K562 (cell line): ENCODE measurements around the gene CLDN7. TPM values are rescaled to one million over a fixed set of nuclear protein-coding genes. Genes with fewer than 3 reads are reported as not detected.
"Not testable (repeated sequence)": the region's sequence is repeated elsewhere in the genome, so short reads cannot be mapped to it uniquely, and the experiment has no call there.

ENCODE experiments used
- ATAC-seq: fragments of 200-7000 bp; cut with Tn5 transposase; 3 replicates; pipeline ENCODE4 v1.9.1; 2020; ENCODE audit warnings: moderate library complexity
- BruUV-seq: library from RNA; stranded (reverse); fragments of 400-500 nt; replicated peaks from 2 replicates; lab custom pipeline; 2021; lab: Mats Ljungman, UMichigan
- CTCF ChIA-PET: fragments of 300-600 bp; formaldehyde crosslinking; extraction: SDS; loops from one replicate; lab custom pipeline; 2021; ENCODE audit warnings: low intra/inter-chr PET ratio; lab: Yijun Ruan, JAX
- POLR2A ChIA-PET: fragments of 300-600, 350-650 bp; sonication (Branson Sonifier 250); formaldehyde crosslinking; extraction: SDS; loops from one replicate; lab custom pipeline; 2021; ENCODE audit warnings: antibody characterized with exemption, inconsistent platforms; lab: Yijun Ruan, JAX
- DNase-seq, 4 experiments: peaks; one replicate each; pipeline versions ENCODE4 v3.0.0 to v3.0.0-alpha.2; 2011 to 2018; ENCODE audit warnings: low spot score in 3 of 4, mixed read lengths in 3 of 4; ENCODE audit errors: extremely low read depth in 1 of 4
- FAIRE-seq: peaks from 2 replicates; lab custom pipeline; 2011; peaks lifted over from hg19 to GRCh38; lab: Jason Lieb, UNC
- H2AFZ ChIP-seq: 2 replicates; pipeline ENCODE4 v1.6.0; 2011; ENCODE audit warnings: low read depth, low read length, control low read depth, inconsistent platforms
- H3K27ac ChIP-seq: fragments of 200-600 bp; 3 replicates; pipeline ENCODE4 v1.8.0; 2011; ENCODE audit warnings: low read depth, mild to moderate bottlenecking, control low read depth, inconsistent platforms, low read length, moderate library complexity, mixed read lengths; ENCODE audit errors: extremely low read depth
- H3K27me3 ChIP-seq, 2 experiments: fragments of 300-600 bp in 1 of 2; 2 replicates in 1 of 2; 3 replicates in 1 of 2; pipeline versions ENCODE4 v1.6.0 to v1.8.0; 2011; ENCODE audit warnings: inconsistent platforms in 2 of 2, low read length in 2 of 2, mild to moderate bottlenecking in 1 of 2, mixed read lengths in 1 of 2, moderate library complexity in 1 of 2; ENCODE audit not compliant: control insufficient read depth in 2 of 2, insufficient read depth in 2 of 2
- H3K36me3 ChIP-seq: fragments of 300-600 bp; 3 replicates; pipeline ENCODE4 v1.8.0; 2011; ENCODE audit warnings: mild to moderate bottlenecking, low read length, inconsistent platforms; ENCODE audit not compliant: control insufficient read depth, insufficient read depth
- H3K4me1 ChIP-seq, 2 experiments: fragments of 200-600 bp in 1 of 2; replicated peaks in 1 of 2; 2 replicates in 1 of 2; 3 replicates in 1 of 2; pipeline versions ENCODE4 v1.5.1 to v1.8.0; 2011; ENCODE audit warnings: inconsistent platforms in 2 of 2, low read length in 2 of 2, mild to moderate bottlenecking in 1 of 2, mixed read lengths in 1 of 2, moderate library complexity in 1 of 2; ENCODE audit not compliant: control insufficient read depth in 2 of 2, insufficient read depth in 2 of 2
- H3K4me2 ChIP-seq: 2 replicates; pipeline ENCODE4 v1.6.1; 2011; ENCODE audit warnings: low read length, control low read depth, inconsistent platforms, mixed read lengths; ENCODE audit not compliant: insufficient read depth
- H3K4me3 ChIP-seq: fragments of 200-600 bp; sonication (generic), shearing (Covaris generic); 2 replicates; pipeline ENCODE4 v1.5.1; 2016; ENCODE audit warnings: control low read depth, inconsistent platforms
- H3K79me2 ChIP-seq: fragments of 200-600 bp; 3 replicates; pipeline ENCODE4 v1.8.0; 2011; ENCODE audit warnings: low read length, inconsistent platforms; ENCODE audit not compliant: control insufficient read depth, insufficient read depth
- H3K9ac ChIP-seq, 2 experiments: 2 replicates each; pipeline versions ENCODE4 v1.6.0 to v1.6.1; 2011; ENCODE audit warnings: low read depth in 2 of 2, low read length in 2 of 2, control low read depth in 1 of 2, inconsistent platforms in 1 of 2, mild to moderate bottlenecking in 1 of 2, mixed read lengths in 1 of 2; ENCODE audit not compliant: insufficient read depth in 1 of 2
- H3K9me1 ChIP-seq: one replicate; pipeline ENCODE4 v1.6.0; 2011; ENCODE audit warnings: inconsistent platforms, mild to moderate bottlenecking, low read length, moderate library complexity; ENCODE audit not compliant: control insufficient read depth, insufficient read depth
- H3K9me3 ChIP-seq: replicated peaks from 2 replicates; pipeline ENCODE4 v1.5.1; 2011; ENCODE audit warnings: low read depth, low read length, inconsistent platforms; ENCODE audit not compliant: control insufficient read depth, insufficient read depth
- H4K20me1 ChIP-seq: replicated peaks from 2 replicates; pipeline ENCODE4 v1.6.1; 2011; ENCODE audit warnings: low read length, inconsistent platforms, mixed read lengths; ENCODE audit not compliant: control insufficient read depth, insufficient read depth
- ELF2 ChIP-seq: fragments of 250-450 bp; sonication (Bioruptor Pico); IDR thresholded peaks from 2 replicates; pipeline ENCODE4 v1.5.0; 2021; ENCODE audit warnings: mild to moderate bottlenecking
- KDM5B ChIP-seq: fragments of 200-600 bp; sonication (generic); IDR thresholded peaks from 2 replicates; pipeline ENCODE4 v1.6.1; 2012; ENCODE audit warnings: low read depth, mild to moderate bottlenecking, moderate library complexity, low read length, control low read depth, inconsistent platforms; ENCODE audit not compliant: insufficient replicate concordance
- NFE2 ChIP-seq: IDR thresholded peaks from 2 replicates; pipeline ENCODE4 v1.6.1; 2014; ENCODE audit warnings: antibody characterized with exemption, low read depth
- NR4A1 ChIP-seq, 2 experiments: fragments of 250-450 bp in 1 of 2; fragments of 450-650 bp in 1 of 2; sonication (Bioruptor Pico) in 1 of 2; IDR thresholded peaks; 2 replicates each; pipeline versions ENCODE4 v1.4.0 to v1.6.1; 2016 to 2020; ENCODE audit warnings: mild to moderate bottlenecking in 2 of 2, missing compliant biosample characterization in 1 of 2, missing genetic modification characterization in 1 of 2, moderate library complexity in 1 of 2
- PHB2 ChIP-seq: fragments of 450-650 bp; IDR thresholded peaks from 2 replicates; pipeline ENCODE4 v1.6.1; 2017; ENCODE audit warnings: low read depth
- PKNOX1 ChIP-seq: fragments of 450-650 bp; IDR thresholded peaks from 2 replicates; pipeline ENCODE4 v1.6.1; 2016
- TEAD2 ChIP-seq: fragments of 450-650 bp; IDR thresholded peaks from 2 replicates; pipeline ENCODE4 v1.6.1; 2016; ENCODE audit warnings: missing genetic modification characterization, control low read depth, missing compliant biosample characterization
- ZNF699 ChIP-seq: fragments of 250-450 bp; sonication (Bioruptor Pico); IDR thresholded peaks from 2 replicates; pipeline ENCODE4 v1.8.0; 2021; ENCODE audit warnings: mild to moderate bottlenecking, moderate library complexity; ENCODE audit not compliant: insufficient replicate concordance
- ZNF79 ChIP-seq: fragments of 250-450 bp; sonication (Bioruptor Pico); IDR thresholded peaks from 2 replicates; pipeline ENCODE4 v1.4.0; 2020; ENCODE audit warnings: low read depth, mild to moderate bottlenecking, moderate library complexity
- WGBS: fragments of 100-300 bp; shearing (Covaris generic); methylation state at CpG from one replicate; pipeline ENCODE4 v1.1.6; 2016; ENCODE audit warnings: low coverage, mixed read lengths; ENCODE audit not compliant: insufficient coverage; ENCODE audit errors: missing lambda C conversion rate; 5-methylcytosine and 5-hydroxymethylcytosine counted together
- in situ Hi-C: fragments of 300-500 bp; cut with MboI; formaldehyde crosslinking; loops from 4 replicates; pipeline ENCODE4 v1.15.0; 2018; ENCODE audit warnings: inconsistent platforms, mixed read lengths
- intact Hi-C: fragments of 100-400 bp; cut with micrococcal nuclease; formaldehyde crosslinking; loops from 2 replicates; pipeline ENCODE4 v1.14.2; 2022
- polyA plus RNA-seq, 8 experiments: library from polyadenylated mRNA; depleted of rRNA in 4 of 8; stranded (reverse) in 5 of 8; unstranded in 3 of 8; fragments of >200 nt; fragmentation: Nextera tagmentation in 2 of 8; fragmentation: Illumina TruSeq in 1 of 8; extraction: Ambion mirVana in 2 of 8; extraction: Trizol in 1 of 8; gene quantifications; 2 replicates each; pipeline versions ENCODE4 v1.2.1 to v1.2.3, GENCODE V29; 2011 to 2014; ENCODE audit warnings: inconsistent platforms in 1 of 8, missing spikeins in 1 of 8
- total RNA-seq, 7 experiments: library from RNA; depleted of rRNA in 6 of 7; stranded (reverse); fragments of >200 nt in 6 of 7; fragmentation: Illumina TruSeq in 2 of 7; extraction: Trizol in 2 of 7; gene quantifications; 2 replicates each; pipeline versions ENCODE4 v1.2.1 to v1.2.3, GENCODE V29; 2011 to 2021; ENCODE audit warnings: low replicate concordance in 1 of 7

CLDN7 gene
- total and polyA plus RNA-seq, 9 of the 15 experiments (the other 6 are each of a cell fraction or from before 2014, with no cell fraction given), result 2.2 to 14.5 (median 7.6) TPM

GRCh38 chr17:7246779-7247178 is 15.5 kb downstream of the CLDN7 start (continued):
- TF ChIP-seq ZNF79, result no peak
- TF ChIP-seq ZNF699 (CRISPR knock-in tag), result no peak
- no peak for TF ChIP-seq ELF2 (CRISPR knock-in tag)
- TF ChIP-seq NFE2, result no peak
- TF ChIP-seq PKNOX1, result no peak
- TF ChIP-seq NR4A1 (CRISPR knock-in tag; IDR thresholded peaks at IDR 0.05), result no peak
- TF ChIP-seq NR4A1 (tag; IDR thresholded peaks at IDR 0.05), result no peak
- no peak for TF ChIP-seq KDM5B
- no peak for TF ChIP-seq TEAD2 (tag)
- TF ChIP-seq PHB2, result no peak
- TF ChIP-seq, all 486 proteins: peak for 0

GRCh38 chr17:7243838-7244237 is 18.4 kb downstream of the CLDN7 start:
- H3K4me3 ChIP-seq, in situ Hi-C loops, H3K4me2 ChIP-seq, DNase-seq, intact Hi-C loops, FAIRE-seq, H3K9me3 ChIP-seq, H3K27ac ChIP-seq, H2AFZ ChIP-seq, ATAC-seq, CTCF ChIA-PET, H3K9me1 ChIP-seq, BruUV-seq, H3K27me3 ChIP-seq, H4K20me1 ChIP-seq: not testable (repeated sequence)
- Histone ChIP-seq H3K9ac (peak overlapping the region in 1 of 2 experiments; percentile 52; a peak in 1 of 4 replicates), H3K4me1 (peaks cover 18 to 23% of the 10 kb centered on the region in 2 experiments; a peak in 4 of 5 replicates), H3K79me2 (peaks cover 49% of the 10 kb centered on the region), H3K36me3 (peaks cover 57% of the 10 kb centered on the region)
- 86% methylated on average over 8 of the region's 10 CpGs for WGBS
- POLR2A ChIA-PET, result interaction anchor here (0.6 to 3.3 kb wide), 2 partner anchors 10 to 648 kb away, joined by 3 to 9 read pairs; partner anchors contain the start of gene DVL2
